Measurements from ENCODE around the gene CCDC159. TPM values are rescaled to one million over a fixed set of nuclear protein-coding genes. Genes with fewer than 3 reads are reported as not detected.

The CCDC159 gene
- polyA plus RNA-seq, 1 of the 3 experiments (the other 2 are of a cell fraction): 25.2 TPM

- POLR2A ChIA-PET: no interaction called here
Observed at GRCh38 chr19:11365557-11366117, 19.3 kb downstream of the CCDC159 start.

GRCh38 chr19:11367528-11367927 lies 21.2 kb downstream of the CCDC159 start:
- CTCF ChIA-PET: interaction anchor here (1.2 to 2.6 kb wide), 4 partner anchors 15 to 84 kb away, joined by 3 to 9 read pairs (median 4); partner anchors contain the start of gene RAB3D
- WGBS (ENCODE audit: low lambda C conversion rate): 88% methylated on average over 2 of the region's 2 CpGs
- TF ChIP-seq GATA2 (CRISPR knock-in tag; IDR thresholded peaks at IDR 0.05) (no peak), SIN3A (IDR thresholded peaks at IDR 0.05; ENCODE audit: borderline replicate concordance, low read depth, low read length) (no peak), MEF2A (IDR thresholded peaks at IDR 0.05; ENCODE audit: borderline replicate concordance, low read depth) (no peak), RFX5 (IDR thresholded peaks at IDR 0.05; ENCODE audit: low read length) (no peak), PBX3 (IDR thresholded peaks at IDR 0.05) (no peak), MAX (IDR thresholded peaks at IDR 0.05; ENCODE audit: low read depth) (no peak), RCOR1 (IDR thresholded peaks at IDR 0.05; ENCODE audit: low read length) (no peak), USF1 (IDR thresholded peaks at IDR 0.05; ENCODE audit: borderline replicate concordance, low read depth) (no peak), FOXJ3 (CRISPR knock-in tag; IDR thresholded peaks at IDR 0.05) (no peak), NRF1 (IDR thresholded peaks at IDR 0.05; ENCODE audit: low read depth, low read length) (no peak), TCF12 (IDR thresholded peaks at IDR 0.05) (no peak)
- no peaks in the 10 kb centered on the region for H3K4me1 ChIP-seq (ENCODE audit: control insufficient read depth in 1 of 2, insufficient read depth in 2 of 2, low read depth in 1 of 2, low read length in 1 of 2)
- H2AFZ ChIP-seq (ENCODE audit: low read depth): no peak overlapping the region
- no peaks in the 10 kb centered on the region for H3K27me3 ChIP-seq (ENCODE audit: insufficient read depth)
- H3K79me2 ChIP-seq (ENCODE audit: insufficient read depth): no peaks in the 10 kb centered on the region
- H3K4me2 ChIP-seq: no peak overlapping the region
- peaks cover 3% of the 10 kb centered on the region for H3F3A ChIP-seq (replicated peaks; ENCODE audit: insufficient read depth)
- no peaks in the 10 kb centered on the region for H3K9me3 ChIP-seq
- H4K20me1 ChIP-seq (ENCODE audit: insufficient read depth): no peaks in the 10 kb centered on the region
- H3K9me2 ChIP-seq: no peaks in the 10 kb centered on the region
- H3K27ac ChIP-seq (ENCODE audit: low read depth in 2 of 2, low read length in 1 of 2): no peak overlapping the region
- POLR2A ChIA-PET: no interaction called here
- DNase-seq: no peak
- H3K36me3 ChIP-seq (replicated peaks in 1 of 2; ENCODE audit: control insufficient read depth in 1 of 2, insufficient read depth in 2 of 2, low read length in 1 of 2): peaks cover 0 to 8% of the 10 kb centered on the region in 2 experiments
- H3K9ac ChIP-seq: no peak overlapping the region
- H3K4me3 ChIP-seq (ENCODE audit: low read depth in 2 of 2, low read length in 1 of 2): no peak overlapping the region

More at GRCh38 chr19:11365557-11366117, 19.3 kb downstream of the CCDC159 start:
- 83% methylated on average over 3 of the region's 7 CpGs for WGBS (ENCODE audit: low lambda C conversion rate)
- Histone ChIP-seq H3K36me3 (replicated peaks in 1 of 2; ENCODE audit: control insufficient read depth in 1 of 2, insufficient read depth in 2 of 2, low read length in 1 of 2) (peaks cover 0 to 12% of the 10 kb centered on the region in 2 experiments), H2AFZ (ENCODE audit: low read depth) (no peak overlapping the region), H3K27ac (ENCODE audit: low read depth in 2 of 2, low read length in 1 of 2) (no peak overlapping the region), H4K20me1 (ENCODE audit: insufficient read depth) (no peaks in the 10 kb centered on the region), H3F3A (replicated peaks; ENCODE audit: insufficient read depth) (peaks cover 3% of the 10 kb centered on the region), H3K27me3 (ENCODE audit: insufficient read depth) (no peaks in the 10 kb centered on the region), H3K4me3 (ENCODE audit: low read depth in 2 of 2, low read length in 1 of 2) (no peak overlapping the region), H3K9me2 (no peaks in the 10 kb centered on the region), H3K9ac (no peak overlapping the region), H3K4me1 (ENCODE audit: control insufficient read depth in 1 of 2, insufficient read depth in 2 of 2, low read depth in 1 of 2, low read length in 1 of 2) (no peaks in the 10 kb centered on the region), H3K4me2 (no peak overlapping the region), H3K79me2 (ENCODE audit: insufficient read depth) (no peaks in the 10 kb centered on the region), H3K9me3 (no peaks in the 10 kb centered on the region)
- CTCF ChIA-PET: interaction anchor here (0.9 to 1.8 kb wide), 2 partner anchors 17 to 117 kb away, joined by 3 to 4 read pairs; no protein-coding TSS in a partner anchor
- TF ChIP-seq EZH2phosphoT487 (IDR thresholded peaks at IDR 0.05; ENCODE audit: borderline replicate concordance, low read depth): no peak
- no peak for TF ChIP-seq RCOR1 (IDR thresholded peaks at IDR 0.05; ENCODE audit: low read length)
- TF ChIP-seq RXRA (IDR thresholded peaks at IDR 0.05; ENCODE audit: borderline replicate concordance, low read depth): no peak
- TF ChIP-seq TAF1 (IDR thresholded peaks at IDR 0.05; ENCODE audit: borderline replicate concordance, low read depth, low read length): no peak
- no peak for TF ChIP-seq IRF3 (IDR thresholded peaks at IDR 0.05; ENCODE audit: low read depth, low read length)
- TF ChIP-seq NRF1 (IDR thresholded peaks at IDR 0.05; ENCODE audit: low read depth, low read length): no peak
- TF ChIP-seq MXI1 (IDR thresholded peaks at IDR 0.05; ENCODE audit: low read depth, low read length): no peak
- TF ChIP-seq SMC3 (IDR thresholded peaks at IDR 0.05; ENCODE audit: low read depth, low read length): no peak
- TF ChIP-seq POLR2AphosphoS5 (IDR thresholded peaks at IDR 0.05; ENCODE audit: low read depth, low read length): no peak
- DNase-seq: no peak
